HepG2 (cell line): ENCODE measurements around the gene UQCRHL. TPM values are rescaled to one million over a fixed set of nuclear protein-coding genes. Genes with fewer than 3 reads are reported as not detected.

Experiments used
- ARID4A ChIP-seq: sonication (generic); formaldehyde crosslinking; IDR thresholded peaks from 2 replicates; pipeline ENCODE4 v1.5.0; 2020; ENCODE audit warnings: mild to moderate bottlenecking, missing genetic modification reagents, borderline replicate concordance
- ATF1 ChIP-seq: IDR thresholded peaks from 2 replicates; pipeline ENCODE4 v1.6.1; 2016; ENCODE audit warnings: mild to moderate bottlenecking, control low read depth
- BRD4 ChIP-seq: sonication (generic); formaldehyde crosslinking; IDR thresholded peaks from 2 replicates; pipeline ENCODE4 v1.4.0; 2020; ENCODE audit warnings: missing genetic modification reagents
- CAMTA2 ChIP-seq: sonication (generic); formaldehyde crosslinking; IDR thresholded peaks from 2 replicates; pipeline ENCODE4 v1.4.0; 2020; ENCODE audit warnings: mild to moderate bottlenecking, missing genetic modification reagents, borderline replicate concordance
- DBP ChIP-seq: sonication (generic); formaldehyde crosslinking; IDR thresholded peaks from 2 replicates; pipeline ENCODE4 v1.4.0; 2020; ENCODE audit warnings: missing genetic modification reagents; ENCODE audit errors: not compliant biosample characterization
- E2F5 ChIP-seq: sonication (generic); formaldehyde crosslinking; conservative IDR thresholded peaks from 2 replicates; pipeline ENCODE4 v1.4.0; 2020; ENCODE audit warnings: missing genetic modification reagents
- EP300 ChIP-seq, 3 experiments: sonication (generic) in 1 of 3; formaldehyde crosslinking in 1 of 3; IDR thresholded peaks; 2 replicates each; pipeline versions ENCODE4 v1.5.1 to v1.6.1; 2011 to 2020; ENCODE audit warnings: low read depth in 2 of 3, low read length in 2 of 3, borderline replicate concordance in 1 of 3, improper control_type of control experiment in 1 of 3, mild to moderate bottlenecking in 1 of 3, missing genetic modification reagents in 1 of 3, moderate library complexity in 1 of 3
- FOXC1 ChIP-seq: sonication (generic); formaldehyde crosslinking; IDR thresholded peaks from 2 replicates; pipeline ENCODE4 v1.8.0; 2022; ENCODE audit warnings: mild to moderate bottlenecking, missing genetic modification reagents, borderline replicate concordance
- GABPA ChIP-seq, 2 experiments: IDR thresholded peaks; 2 replicates each; pipeline ENCODE4 v1.6.1; 2011 to 2016; ENCODE audit warnings: low read depth in 2 of 2, low read length in 1 of 2, missing biosample characterization in 1 of 2, missing genetic modification characterization in 1 of 2
- GATAD1 ChIP-seq: IDR thresholded peaks from 2 replicates; pipeline ENCODE4 v1.6.1; 2016; ENCODE audit warnings: missing genetic modification reagents, missing compliant biosample characterization
- GATAD2A ChIP-seq: IDR thresholded peaks from 2 replicates; pipeline ENCODE4 v1.6.1; 2016
- JARID2 ChIP-seq: sonication (generic); formaldehyde crosslinking; IDR thresholded peaks from 2 replicates; pipeline ENCODE4 v1.8.1; 2023; ENCODE audit warnings: missing genetic modification reagents, inconsistent platforms; ENCODE audit not compliant: insufficient replicate concordance
- MED13 ChIP-seq: sonication (generic); formaldehyde crosslinking; IDR thresholded peaks from 2 replicates; pipeline ENCODE4 v1.5.0; 2020; ENCODE audit warnings: missing genetic modification reagents
- NFYB ChIP-seq: sonication (generic); formaldehyde crosslinking; IDR thresholded peaks from 2 replicates; pipeline ENCODE4 v1.4.0; 2020; ENCODE audit warnings: missing genetic modification reagents
- SP5 ChIP-seq: IDR thresholded peaks from 2 replicates; pipeline ENCODE4 v1.6.1; 2016; ENCODE audit warnings: low read depth, borderline replicate concordance
- SRY ChIP-seq: sonication (generic); formaldehyde crosslinking; IDR thresholded peaks from 2 replicates; pipeline ENCODE4 v1.8.0; 2022; ENCODE audit warnings: mild to moderate bottlenecking, missing genetic modification reagents
- THAP7 ChIP-seq: sonication (generic); formaldehyde crosslinking; IDR thresholded peaks from 2 replicates; pipeline ENCODE4 v1.8.1; 2023; ENCODE audit warnings: mild to moderate bottlenecking, missing genetic modification reagents
- TRIM24 ChIP-seq: sonication (generic); formaldehyde crosslinking; IDR thresholded peaks from 2 replicates; pipeline ENCODE4 v1.8.0; 2022; ENCODE audit warnings: mild to moderate bottlenecking, missing genetic modification reagents
- TSC22D2 ChIP-seq: sonication (generic); formaldehyde crosslinking; IDR thresholded peaks from 2 replicates; pipeline ENCODE4 v1.5.1; 2020; ENCODE audit warnings: missing genetic modification reagents, mild to moderate bottlenecking, borderline replicate concordance
- ZBTB3 ChIP-seq: sonication (generic); formaldehyde crosslinking; IDR thresholded peaks from 2 replicates; pipeline ENCODE4 v1.4.0; 2020; ENCODE audit warnings: low read depth, mild to moderate bottlenecking, moderate library complexity, missing genetic modification reagents, borderline replicate concordance
- ZNF333 ChIP-seq: sonication (generic); formaldehyde crosslinking; IDR thresholded peaks from 2 replicates; pipeline ENCODE4 v1.4.0; 2020; ENCODE audit warnings: mild to moderate bottlenecking, missing genetic modification reagents, borderline replicate concordance
- ZNF691 ChIP-seq: sonication (generic); formaldehyde crosslinking; IDR thresholded peaks from 2 replicates; pipeline ENCODE4 v1.4.0; 2020; ENCODE audit warnings: missing genetic modification reagents, low read depth, mild to moderate bottlenecking, borderline replicate concordance
- ZNF7 ChIP-seq: IDR thresholded peaks from 2 replicates; pipeline ENCODE4 v1.6.1; 2016; ENCODE audit warnings: missing biosample characterization, missing genetic modification reagents
- polyA plus RNA-seq, 8 experiments: library from polyadenylated mRNA; depleted of rRNA in 3 of 8; stranded (reverse) in 7 of 8; unstranded in 1 of 8; fragments of >200 nt; fragmentation: Illumina TruSeq in 4 of 8; extraction: Trizol in 4 of 8; gene quantifications; 2 replicates each; pipeline versions ENCODE4 v1.2.1 to v1.2.3, GENCODE V29; 2011 to 2016; ENCODE audit warnings: low read depth in 4 of 8, missing spikeins in 1 of 8, mixed read lengths in 1 of 8; ENCODE audit not compliant: insufficient read depth in 1 of 8
- total RNA-seq, 5 experiments: library from RNA; depleted of rRNA; stranded (reverse); fragments of >200 nt; fragmentation: Illumina TruSeq; extraction: Trizol; gene quantifications; 2 replicates each; pipeline ENCODE4 v1.2.3, GENCODE V29; 2016; ENCODE audit warnings: low read depth in 1 of 5

The UQCRHL gene
- total and polyA plus RNA-seq, 2 of the 13 experiments (the other 11 are each of a cell fraction or from before 2014, with no cell fraction given), result 1.8 to 2.3 TPM

GRCh38 chr1:15849775-15850324, 42.4 kb upstream of the UQCRHL start (continued):
- TF ChIP-seq ARID4A (CRISPR knock-in tag) (0 out of 2 replicates have a peak, but pooled peaks have one; percentile 38), GATAD2A (CRISPR knock-in tag) (no peak), DBP (CRISPR knock-in tag) (no peak), ATF1 (no peak), BRD4 (no peak), ZNF691 (CRISPR knock-in tag) (no peak), JARID2 (CRISPR knock-in tag) (no peak), ZNF7 (no peak), GABPA (IDR thresholded peaks at IDR 0.05; ENCODE audit: low read depth, low read length) (no peak), GABPA (CRISPR knock-in tag; IDR thresholded peaks at IDR 0.05; ENCODE audit: low read depth) (0 out of 2 replicates have a peak, but pooled peaks have one; percentile 39), GATAD1 (CRISPR knock-in tag) (no peak; the same call in 1 of the 2 replicates), TSC22D2 (CRISPR knock-in tag) (no peak), MED13 (no peak), CAMTA2 (CRISPR knock-in tag) (no peak), ZBTB3 (CRISPR knock-in tag) (no peak), EP300 (IDR thresholded peaks at IDR 0.05; ENCODE audit: low read depth in 2 of 2, low read length in 2 of 2) (no peak), EP300 (CRISPR knock-in tag; IDR thresholded peaks at IDR 0.05; ENCODE audit: borderline replicate concordance) (no peak), SP5 (CRISPR knock-in tag) (no peak; the same call in 1 of the 2 replicates), FOXC1 (no peak), THAP7 (CRISPR knock-in tag) (no peak), ZNF333 (no peak), E2F5 (CRISPR knock-in tag) (no peak), TRIM24 (CRISPR knock-in tag) (no peak), NFYB (CRISPR knock-in tag) (no peak), SRY (CRISPR knock-in tag) (0 out of 2 replicates have a peak, but pooled peaks have one; percentile 8)
